Chondrocyte (in vitro differentiated cells): ENCODE results near the gene SLC2A4RG. TPM values are rescaled to one million over a fixed set of nuclear protein-coding genes. Genes with fewer than 3 reads are reported as not detected.

ENCODE experiments used
- DNase-seq: peaks from one replicate; pipeline ENCODE4 v3.0.0; 2021; ENCODE audit warnings: mixed read lengths, low spot score
- H3K27ac Mint-ChIP-seq: one replicate; pipeline ENCODE4 v1.8.0; 2021; ENCODE audit warnings: mild to moderate bottlenecking, moderate library complexity, mixed read lengths; ENCODE audit not compliant: unreplicated experiment
- H3K27me3 Mint-ChIP-seq: 2 replicates; pipeline ENCODE4 v1.8.0; 2021; ENCODE audit warnings: low read depth, mixed read lengths
- H3K36me3 Mint-ChIP-seq: 2 replicates; pipeline ENCODE4 v1.8.0; 2021; ENCODE audit warnings: low read depth, mixed read lengths
- H3K4me1 Mint-ChIP-seq: 2 replicates; pipeline ENCODE4 v1.8.0; 2021; ENCODE audit warnings: low read depth, mild to moderate bottlenecking, mixed read lengths
- H3K4me3 Mint-ChIP-seq: one replicate; pipeline ENCODE4 v1.8.0; 2021; ENCODE audit warnings: mild to moderate bottlenecking, moderate library complexity, mixed read lengths; ENCODE audit not compliant: unreplicated experiment
- H3K9me3 Mint-ChIP-seq: 2 replicates; pipeline ENCODE4 v1.8.0; 2021; ENCODE audit warnings: low read depth, mixed read lengths
- CTCF ChIP-seq: fragments of 200-600 bp; sonication (generic); IDR thresholded peaks from 2 replicates; pipeline ENCODE4 v1.5.0; 2021; ENCODE audit warnings: antibody characterized with exemption, mild to moderate bottlenecking, moderate library complexity
- total RNA-seq: library from RNA; stranded (reverse); gene quantifications from 3 replicates; pipeline ENCODE4 v1.2.1, GENCODE V29; 2021

The SLC2A4RG gene
- total RNA-seq, 1 donor from 2014 or later, result 101 TPM

GRCh38 chr20:63755933-63756647 is 16.5 kb downstream of the SLC2A4RG start:
- Mint-ChIP-seq H3K4me1 (no peaks in the 10 kb centered on the region), H3K4me3 (no peak overlapping the region), H3K36me3 (peaks cover 3% of the 10 kb centered on the region), H3K9me3 (no peaks in the 10 kb centered on the region), H3K27me3 (no peaks in the 10 kb centered on the region), H3K27ac (no peak overlapping the region)
- TF ChIP-seq CTCF, result no peak
- no peak for DNase-seq

GRCh38 chr20:63756648-63756991 is 17.0 kb downstream of the SLC2A4RG start:
- no peaks in the 10 kb centered on the region for H3K27me3 Mint-ChIP-seq
- no peaks in the 10 kb centered on the region for H3K9me3 Mint-ChIP-seq
- no peak for DNase-seq
- H3K36me3 Mint-ChIP-seq, result peaks cover 3% of the 10 kb centered on the region
- no peak for TF ChIP-seq CTCF
- no peak overlapping the region for H3K27ac Mint-ChIP-seq
- H3K4me1 Mint-ChIP-seq, result no peaks in the 10 kb centered on the region
- H3K4me3 Mint-ChIP-seq, result no peak overlapping the region

- no peak for DNase-seq
- Mint-ChIP-seq H3K9me3 (no peaks in the 10 kb centered on the region), H3K27ac (no peak overlapping the region), H3K27me3 (no peaks in the 10 kb centered on the region), H3K36me3 (peaks cover 4% of the 10 kb centered on the region), H3K4me1 (no peaks in the 10 kb centered on the region), H3K4me3 (no peak overlapping the region)
- no peak for TF ChIP-seq CTCF
Observed at GRCh38 chr20:63758152-63758551, 18.6 kb downstream of the SLC2A4RG start.

- Mint-ChIP-seq H3K27me3 (no peaks in the 10 kb centered on the region), H3K4me3 (no peak overlapping the region), H3K4me1 (no peaks in the 10 kb centered on the region), H3K9me3 (no peaks in the 10 kb centered on the region), H3K36me3 (peaks cover 5% of the 10 kb centered on the region), H3K27ac (no peak overlapping the region)
- no peak for TF ChIP-seq CTCF
- no peak for DNase-seq
Observed at GRCh38 chr20:63759377-63759901, 19.9 kb downstream of the SLC2A4RG start.

- Mint-ChIP-seq H3K27me3 (no peaks in the 10 kb centered on the region), H3K36me3 (peaks cover 10% of the 10 kb centered on the region), H3K27ac (no peak overlapping the region), H3K4me3 (no peak overlapping the region), H3K9me3 (no peaks in the 10 kb centered on the region), H3K4me1 (no peaks in the 10 kb centered on the region)
- no peak for DNase-seq
- TF ChIP-seq CTCF, result no peak
Observed at GRCh38 chr20:63765082-63765873, 25.7 kb downstream of the SLC2A4RG start.
